GM12873 (cell line): ENCODE results near the gene CPD.

Experiments used
- CTCF ChIP-seq: IDR thresholded peaks from 2 replicates; pipeline ENCODE4 v1.5.1; 2012; ENCODE audit warnings: low read depth, mild to moderate bottlenecking, moderate library complexity, low read length, control low read depth; ENCODE audit not compliant: insufficient read depth; ENCODE audit errors: missing control alignments

CPD gene

GRCh38 chr17:30358055-30358760 is 20.5 kb upstream of the CPD start:
- TF ChIP-seq CTCF = no peak

- no peak for TF ChIP-seq CTCF
These were observed 18.5 kb upstream of the CPD start for GRCh38 chr17:30360086-30360808.

GRCh38 chr17:30361766-30362279 is 16.9 kb upstream of the CPD start:
- no peak for TF ChIP-seq CTCF

- TF ChIP-seq CTCF = no peak
These were observed 15.0 kb upstream of the CPD start for GRCh38 chr17:30363715-30364202.

GRCh38 chr17:30366536-30366935 is 12.2 kb upstream of the CPD start:
- no peak for TF ChIP-seq CTCF

- no peak for TF ChIP-seq CTCF
These were observed 9.6 kb upstream of the CPD start for GRCh38 chr17:30368912-30369720.
